Neutrophil (primary cell): ENCODE measurements around the gene PDE1C.

Experiments
- H3K27ac ChIP-seq: fragments of 200-600 bp; sonication (generic); 2 replicates; pipeline ENCODE4 v1.5.1; 2016; ENCODE audit warnings: mild to moderate bottlenecking, moderate library complexity
- H3K27me3 ChIP-seq: fragments of 200-600 bp; sonication (generic); 2 replicates; pipeline ENCODE4 v1.6.0; 2016; ENCODE audit warnings: mild to moderate bottlenecking
- H3K36me3 ChIP-seq: fragments of 200-600 bp; sonication (generic); 2 replicates; pipeline ENCODE4 v1.5.1; 2017
- H3K4me1 ChIP-seq, 2 experiments: fragments of 200-600 bp in 1 of 2; sonication (generic) in 1 of 2; 1 replicate in 1 of 2; 2 replicates in 1 of 2; pipeline versions ENCODE4 v1.5.1 to v1.6.1; 2013 to 2016; ENCODE audit warnings: low read depth in 1 of 2, low read length in 1 of 2, mild to moderate bottlenecking in 1 of 2, moderate library complexity in 1 of 2; ENCODE audit not compliant: control insufficient read depth in 1 of 2, insufficient read depth in 1 of 2
- H3K4me3 ChIP-seq, 2 experiments: fragments of 200-600 bp in 1 of 2; sonication (generic) in 1 of 2; 1 replicate in 1 of 2; 2 replicates in 1 of 2; pipeline ENCODE4 v1.5.1; 2013 to 2016; ENCODE audit warnings: low read depth in 1 of 2, low read length in 1 of 2, mild to moderate bottlenecking in 1 of 2, moderate library complexity in 1 of 2
- H3K9me3 ChIP-seq: fragments of 200-600 bp; sonication (generic); 2 replicates; pipeline ENCODE4 v1.5.1; 2016
- CTCF ChIP-seq: fragments of 200-600 bp; sonication (generic); IDR thresholded peaks from 2 replicates; pipeline ENCODE4 v1.5.1; 2016; ENCODE audit warnings: antibody characterized with exemption

PDE1C gene

GRCh38 chr7:31981874-31982390 lies 88.3 kb downstream of the PDE1C start:
- Histone ChIP-seq H3K4me3 (no peak overlapping the region), H3K4me1 (no peaks in the 10 kb centered on the region), H3K27ac (no peak overlapping the region), H3K27me3 (no peaks in the 10 kb centered on the region), H3K9me3 (no peaks in the 10 kb centered on the region), H3K36me3 (no peaks in the 10 kb centered on the region)
- TF ChIP-seq CTCF: no peak

GRCh38 chr7:31979690-31980330 lies 90.4 kb downstream of the PDE1C start:
- Histone ChIP-seq H3K36me3 (no peaks in the 10 kb centered on the region), H3K4me3 (no peak overlapping the region), H3K27ac (no peak overlapping the region), H3K9me3 (no peaks in the 10 kb centered on the region), H3K27me3 (no peaks in the 10 kb centered on the region), H3K4me1 (no peaks in the 10 kb centered on the region)
- no peak for TF ChIP-seq CTCF

GRCh38 chr7:31975546-31975945 lies 94.7 kb downstream of the PDE1C start:
- H3K27ac ChIP-seq: no peak overlapping the region
- TF ChIP-seq CTCF: no peak
- H3K4me3 ChIP-seq: no peak overlapping the region
- H3K4me1 ChIP-seq: no peaks in the 10 kb centered on the region
- no peaks in the 10 kb centered on the region for H3K9me3 ChIP-seq
- no peaks in the 10 kb centered on the region for H3K27me3 ChIP-seq
- H3K36me3 ChIP-seq: no peaks in the 10 kb centered on the region

DNA sequence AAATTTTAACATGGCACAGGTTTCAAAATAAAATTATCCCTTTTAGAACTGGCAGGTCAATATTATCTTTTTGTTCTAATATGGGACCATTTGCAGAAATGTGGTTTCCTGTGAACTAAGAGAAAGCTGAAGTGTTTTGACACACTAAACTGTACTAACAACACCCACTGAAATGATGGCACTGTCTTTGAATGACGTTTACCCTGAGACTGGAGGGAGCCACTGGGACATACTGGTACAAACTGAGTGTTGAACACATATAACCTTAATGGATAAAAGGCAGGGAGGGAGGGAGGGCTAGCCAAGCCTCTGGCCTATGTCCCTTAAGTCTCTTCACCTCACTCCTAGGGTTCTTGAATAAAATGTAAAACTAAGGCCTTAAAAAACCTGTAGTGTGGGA lies 95.9 kb downstream of the PDE1C start:
- Histone ChIP-seq H3K27ac (no peak overlapping the region), H3K9me3 (no peaks in the 10 kb centered on the region), H3K4me1 (no peaks in the 10 kb centered on the region), H3K27me3 (no peaks in the 10 kb centered on the region), H3K36me3 (no peaks in the 10 kb centered on the region), H3K4me3 (no peak overlapping the region)
- TF ChIP-seq CTCF: no peak

DNA sequence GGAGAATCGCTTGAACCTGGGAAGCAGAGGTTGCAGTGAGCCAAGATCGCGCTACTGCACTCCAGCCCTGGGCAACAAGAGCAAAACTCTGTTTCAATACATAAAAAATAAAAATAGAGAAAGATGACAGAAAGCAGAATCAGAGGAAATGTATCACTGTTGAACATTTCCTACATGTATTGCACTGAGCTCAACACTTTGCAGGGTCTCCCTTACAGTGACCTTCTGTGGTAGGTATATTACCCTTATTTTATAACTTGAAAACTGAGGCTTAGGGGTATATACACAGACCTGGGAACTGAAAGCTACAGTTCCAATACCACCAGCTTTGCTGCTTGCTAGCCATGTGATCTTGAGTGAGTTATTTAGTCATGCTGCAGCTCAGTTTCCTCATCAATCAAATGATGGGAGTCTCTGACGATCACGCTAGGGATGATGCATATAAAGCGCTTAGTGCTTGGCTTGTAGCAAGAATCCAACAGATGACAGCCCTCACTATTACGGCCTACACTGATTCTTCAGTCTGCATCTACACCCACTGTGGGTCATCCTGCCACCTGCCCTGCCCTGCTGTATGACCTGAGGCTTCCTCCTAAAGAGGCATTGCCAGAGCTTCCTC lies 99.0 kb downstream of the PDE1C start:
- Histone ChIP-seq H3K9me3 (no peaks in the 10 kb centered on the region), H3K4me3 (no peak overlapping the region), H3K4me1 (no peaks in the 10 kb centered on the region), H3K27ac (no peak overlapping the region), H3K27me3 (no peaks in the 10 kb centered on the region), H3K36me3 (no peaks in the 10 kb centered on the region)
- TF ChIP-seq CTCF: no peak
